GM20431 (cell line): ENCODE data around the gene NELFCD.

Source experiments
- in situ Hi-C: fragments of 300-500 bp; cut with MseI, MboI; formaldehyde crosslinking; loops from one replicate; pipeline ENCODE4 v1.15.0; 2020; ENCODE audit warnings: low sequenced_read_pairs; ENCODE audit not compliant: unreplicated experiment

NELFCD gene

GRCh38 chr20:59042151-59042795, 61.2 kb downstream of the NELFCD start, which contains the start of gene PRELID3B:
Gene PRELID3B, minus strand, starts transcription at chr20:59042786. Its CDS starts 56 bp downstream, at chr20:59042730.
- in situ Hi-C loops = no loop called here

GRCh38 chr20:59042796-59043631, 62.0 kb downstream of the NELFCD start:
- in situ Hi-C loops = no loop called here

GRCh38 chr20:59043698-59044097, 62.6 kb downstream of the NELFCD start:
- in situ Hi-C loops = no loop called here

- in situ Hi-C loops = no loop called here
Measured at GRCh38 chr20:59044295-59044694, 63.2 kb downstream of the NELFCD start.
